SH-SY5Y (cell line): ENCODE measurements around the gene KCTD4.

Experiments used
- GATA2 ChIP-seq: IDR thresholded peaks from 2 replicates; pipeline ENCODE4 v1.6.1; 2011; ENCODE audit warnings: mild to moderate bottlenecking, low read depth, low read length
- GATA3 ChIP-seq: IDR thresholded peaks from 2 replicates; pipeline ENCODE4 v1.6.1; 2011; ENCODE audit warnings: low read depth, mild to moderate bottlenecking, low read length, moderate library complexity

- TF ChIP-seq GATA3 (no peak), GATA2 (no peak)
Observed at GRCh38 chr13:45224176-45224575, 23.3 kb upstream of the KCTD4 start.
